ENCODE data around the gene GPR137.
A peak's percentile ranks its signal among the peaks of the same experiment; 100 is the strongest.

The GPR137 gene

DNA sequence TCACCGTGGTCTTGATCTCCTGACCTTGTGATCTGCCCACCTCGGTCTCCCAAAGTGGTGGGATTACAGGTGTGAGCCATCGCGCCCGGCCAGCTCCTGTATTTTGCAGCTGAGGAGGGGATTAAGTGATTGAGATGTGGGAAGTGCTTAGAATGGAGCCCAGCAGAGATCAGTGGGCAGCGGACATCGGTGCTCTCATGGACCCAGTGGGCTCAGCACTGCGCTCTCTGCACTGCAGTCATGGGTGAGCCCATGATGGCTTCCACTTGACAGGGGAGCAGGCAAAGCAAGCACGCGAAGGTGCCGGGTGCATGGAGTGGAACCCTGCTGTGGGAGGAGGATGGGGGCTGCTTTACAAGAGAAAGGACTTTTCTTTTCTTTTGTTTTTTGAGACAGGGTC lies 45.2 kb downstream of the GPR137 start:
- TF ChIP-seq, protein P1, sequence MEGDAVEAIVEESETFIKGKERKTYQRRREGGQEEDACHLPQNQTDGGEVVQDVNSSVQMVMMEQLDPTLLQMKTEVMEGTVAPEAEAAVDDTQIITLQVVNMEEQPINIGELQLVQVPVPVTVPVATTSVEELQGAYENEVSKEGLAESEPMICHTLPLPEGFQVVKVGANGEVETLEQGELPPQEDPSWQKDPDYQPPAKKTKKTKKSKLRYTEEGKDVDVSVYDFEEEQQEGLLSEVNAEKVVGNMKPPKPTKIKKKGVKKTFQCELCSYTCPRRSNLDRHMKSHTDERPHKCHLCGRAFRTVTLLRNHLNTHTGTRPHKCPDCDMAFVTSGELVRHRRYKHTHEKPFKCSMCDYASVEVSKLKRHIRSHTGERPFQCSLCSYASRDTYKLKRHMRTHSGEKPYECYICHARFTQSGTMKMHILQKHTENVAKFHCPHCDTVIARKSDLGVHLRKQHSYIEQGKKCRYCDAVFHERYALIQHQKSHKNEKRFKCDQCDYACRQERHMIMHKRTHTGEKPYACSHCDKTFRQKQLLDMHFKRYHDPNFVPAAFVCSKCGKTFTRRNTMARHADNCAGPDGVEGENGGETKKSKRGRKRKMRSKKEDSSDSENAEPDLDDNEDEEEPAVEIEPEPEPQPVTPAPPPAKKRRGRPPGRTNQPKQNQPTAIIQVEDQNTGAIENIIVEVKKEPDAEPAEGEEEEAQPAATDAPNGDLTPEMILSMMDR (IDR thresholded peaks at IDR 0.05; ENCODE audit: low read depth, low read length), result no peak
- Histone ChIP-seq H3K4me3 (ENCODE audit: low read depth, low read length) (no peak overlapping the region), H3K27ac (peak overlapping the region; percentile 21; the same call in 1 of the 2 replicates), H3K27me3 (ENCODE audit: insufficient read depth, low read depth, severe bottlenecking) (no peaks in the 10 kb centered on the region), H3K9me3 (ENCODE audit: severe bottlenecking) (no peaks in the 10 kb centered on the region), H3K36me3 (no peaks in the 10 kb centered on the region)
- DNase-seq, result peak; percentile 28

DNA sequence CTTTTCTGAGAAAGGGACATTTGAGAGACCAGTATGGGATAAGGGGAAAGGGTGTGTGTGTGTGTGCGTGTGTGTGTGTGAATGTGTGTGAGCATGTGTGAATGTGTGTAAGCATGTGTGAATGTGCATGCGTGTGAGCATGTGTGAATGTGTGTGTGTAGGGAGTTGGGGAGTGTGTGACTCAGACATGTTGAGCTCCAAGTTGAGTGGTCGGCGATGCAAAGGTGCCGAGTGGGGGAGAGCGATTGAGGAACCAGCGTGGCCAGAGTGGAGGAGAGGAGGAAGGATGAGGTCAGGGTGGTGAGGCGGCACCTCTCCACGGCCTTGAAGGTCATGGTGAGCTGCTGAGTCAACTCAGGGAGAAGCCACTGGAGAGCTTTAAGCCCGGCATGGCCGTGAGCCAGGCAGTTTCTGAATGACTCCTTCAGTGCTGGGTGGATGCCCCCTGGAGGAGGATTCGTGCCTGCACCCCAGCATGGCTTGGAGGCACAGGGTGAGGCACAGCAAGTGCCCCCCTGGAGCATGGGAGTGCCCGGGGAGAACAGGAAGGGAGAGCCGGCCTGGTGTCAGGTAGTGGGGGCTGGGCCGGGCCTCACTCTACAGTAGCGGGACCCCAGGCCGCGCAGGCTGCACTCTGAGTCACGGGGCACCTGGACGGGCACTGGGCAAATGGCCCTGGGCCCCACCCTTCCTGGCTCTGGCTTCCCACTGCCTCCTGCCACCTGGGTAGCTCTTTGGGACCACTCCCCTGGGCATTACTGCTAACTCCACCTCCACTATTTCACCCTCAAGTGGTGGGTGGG lies 46.1 kb downstream of the GPR137 start:
- H3K9me3 ChIP-seq (ENCODE audit: severe bottlenecking), result no peaks in the 10 kb centered on the region
- H3K36me3 ChIP-seq, result no peaks in the 10 kb centered on the region
- H3K27me3 ChIP-seq (ENCODE audit: insufficient read depth, low read depth, severe bottlenecking), result no peaks in the 10 kb centered on the region
- peak; percentile 80 for DNase-seq
- H3K27ac ChIP-seq, result no peak overlapping the region
- TF ChIP-seq, protein P1 (IDR thresholded peaks at IDR 0.05; ENCODE audit: low read depth, low read length), result peak; percentile 77
- H3K4me3 ChIP-seq (ENCODE audit: low read depth, low read length), result no peak overlapping the region

DNA sequence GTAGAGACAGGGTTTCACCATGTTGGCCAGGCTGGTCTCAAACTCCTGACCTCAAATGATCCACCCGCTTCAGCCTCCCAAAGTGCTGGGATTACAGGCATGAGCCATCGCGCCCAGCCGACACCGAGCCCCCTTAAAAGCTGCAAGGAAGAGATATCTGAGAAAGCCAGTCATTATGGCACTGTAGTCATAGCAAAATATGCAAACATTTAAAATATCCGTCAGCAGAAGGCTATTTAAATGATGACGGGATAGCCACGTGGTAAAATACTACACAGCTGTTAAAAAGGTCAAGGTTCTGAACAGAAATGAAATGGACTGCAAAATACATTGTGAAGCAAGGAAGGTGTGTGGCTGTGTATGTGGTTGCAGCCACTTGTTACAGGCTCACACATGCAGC lies 47.9 kb downstream of the GPR137 start:
- Histone ChIP-seq H3K4me3 (ENCODE audit: low read depth, low read length) (no peak overlapping the region), H3K36me3 (no peaks in the 10 kb centered on the region), H3K9me3 (ENCODE audit: severe bottlenecking) (no peaks in the 10 kb centered on the region), H3K27ac (no peak overlapping the region), H3K27me3 (ENCODE audit: insufficient read depth, low read depth, severe bottlenecking) (no peaks in the 10 kb centered on the region)
- TF ChIP-seq, protein P1 (IDR thresholded peaks at IDR 0.05; ENCODE audit: low read depth, low read length), result no peak
- no peak for DNase-seq

DNA sequence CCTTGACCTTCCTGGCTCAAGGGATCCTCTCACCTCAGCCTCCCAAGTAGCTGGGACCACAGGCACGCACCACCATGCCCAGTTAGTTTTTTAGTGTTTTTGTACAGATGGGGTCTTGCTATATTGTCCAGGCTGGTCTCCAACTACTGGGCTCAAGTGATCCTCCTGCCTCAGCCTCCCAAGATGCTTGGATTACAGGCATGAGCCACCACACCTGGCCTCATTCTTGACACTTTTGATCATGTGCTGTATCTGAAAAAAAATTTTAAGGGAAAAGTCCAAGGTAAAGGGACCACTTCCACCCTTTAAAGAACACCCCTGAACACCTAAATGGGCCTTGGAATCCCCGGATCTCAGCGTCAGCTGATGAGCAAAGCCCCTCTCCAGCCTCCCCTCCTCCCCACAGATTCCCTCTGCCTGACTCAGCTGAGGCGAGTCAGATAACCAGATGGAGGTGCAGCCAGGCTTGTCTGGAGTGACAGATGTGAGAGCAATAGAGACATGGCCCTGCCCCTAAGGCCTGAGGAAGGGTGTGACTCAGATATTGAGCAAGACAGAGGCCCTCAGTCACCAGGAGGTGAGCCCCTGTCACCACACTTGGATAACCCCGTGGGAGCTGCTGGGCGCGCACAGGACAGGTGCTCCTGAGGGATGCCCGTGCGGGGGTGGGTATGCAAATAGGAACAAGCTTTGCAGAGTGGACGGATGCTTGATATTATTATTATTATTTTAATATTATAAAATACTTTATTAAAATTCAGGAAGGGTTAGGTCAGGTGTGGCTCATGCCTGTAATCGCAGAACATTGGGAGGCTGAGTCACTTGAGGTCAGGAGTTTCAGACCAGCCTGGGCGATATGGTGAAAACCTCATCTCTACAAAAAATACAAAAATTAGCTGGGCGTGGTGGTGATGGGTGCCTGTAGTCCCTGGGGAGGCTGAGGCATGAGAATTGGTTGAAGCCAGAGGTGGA lies 49.4 kb downstream of the GPR137 start:
- Histone ChIP-seq H3K9me3 (ENCODE audit: severe bottlenecking) (no peaks in the 10 kb centered on the region), H3K36me3 (no peaks in the 10 kb centered on the region), H3K4me3 (ENCODE audit: low read depth, low read length) (no peak overlapping the region), H3K27ac (peak overlapping the region; percentile 40), H3K27me3 (ENCODE audit: insufficient read depth, low read depth, severe bottlenecking) (no peaks in the 10 kb centered on the region)
- DNase-seq, result peak; percentile 97
- TF ChIP-seq, protein P1 (IDR thresholded peaks at IDR 0.05; ENCODE audit: low read depth, low read length), result no peak

DNA sequence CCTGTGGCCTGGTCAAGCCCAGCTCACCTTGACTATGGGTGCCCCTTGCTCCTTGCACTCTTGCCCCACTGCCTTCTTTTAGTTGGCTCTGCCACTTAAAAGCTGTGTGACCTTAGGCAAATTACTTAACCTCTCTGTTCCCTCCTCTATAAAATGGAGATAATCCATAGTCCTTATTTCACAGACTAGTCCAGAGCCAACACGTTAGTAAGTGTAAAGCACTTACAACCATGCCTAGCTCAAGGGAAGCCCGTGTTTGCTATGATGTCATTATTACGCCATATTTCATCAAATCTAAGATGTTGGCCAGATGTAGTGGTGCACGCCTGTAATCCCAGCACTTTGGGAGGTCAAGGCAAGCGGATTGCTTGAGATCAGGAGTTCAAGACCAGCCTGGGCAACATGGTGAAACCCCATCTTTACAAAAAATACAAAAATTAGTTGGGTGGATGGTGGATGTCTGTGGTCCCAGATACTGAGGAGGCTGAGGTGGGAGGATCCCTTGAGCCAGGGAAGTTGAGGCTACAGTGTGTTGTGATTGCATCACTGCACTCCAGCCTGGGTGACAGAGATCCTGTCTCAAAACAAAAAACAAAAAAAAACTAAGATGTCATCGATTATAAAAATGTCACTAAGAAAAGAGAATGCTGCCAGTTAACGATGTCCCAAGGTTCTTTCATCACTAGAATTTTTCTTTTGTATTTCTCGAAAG lies 52.0 kb downstream of the GPR137 start:
- Histone ChIP-seq H3K9me3 (ENCODE audit: severe bottlenecking) (no peaks in the 10 kb centered on the region), H3K27ac (no peak overlapping the region), H3K36me3 (no peaks in the 10 kb centered on the region), H3K4me3 (ENCODE audit: low read depth, low read length) (no peak overlapping the region), H3K27me3 (ENCODE audit: insufficient read depth, low read depth, severe bottlenecking) (no peaks in the 10 kb centered on the region)
- TF ChIP-seq, protein P1 (IDR thresholded peaks at IDR 0.05; ENCODE audit: low read depth, low read length), result no peak
- no peak for DNase-seq
